ENCODE data around the gene LNPEP.
A peak's percentile ranks its signal among the peaks of the same experiment; 100 is the strongest.

LNPEP gene

DNA sequence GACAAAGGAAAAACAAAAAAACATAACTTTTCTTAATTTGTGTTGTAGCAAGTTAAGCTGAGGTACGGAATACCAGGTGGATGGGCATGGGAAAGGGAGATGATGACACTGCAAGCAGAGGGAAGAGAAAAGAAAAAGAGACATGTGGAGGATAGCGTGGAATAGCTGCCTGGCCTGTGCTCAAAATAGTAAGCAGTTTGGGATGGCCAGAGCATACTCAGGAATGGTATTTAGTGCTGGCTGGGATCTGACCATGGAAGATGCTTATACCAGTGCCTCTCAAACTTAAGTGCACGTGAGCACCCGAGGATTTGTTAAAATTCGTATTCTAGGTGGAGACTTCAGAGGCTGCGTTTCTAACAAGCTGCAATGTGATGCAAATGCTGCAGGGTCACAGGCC is 41.3 kb downstream of the LNPEP start:
- Histone ChIP-seq H3K4me1 (ENCODE audit: control insufficient read depth, insufficient read depth, low read depth, low read length) (peaks cover 11% of the 10 kb centered on the region), H3K4me2 (ENCODE audit: low read length, poor library complexity, severe bottlenecking) (no peak overlapping the region), H2BK15ac (ENCODE audit: low read depth, poor library complexity, severe bottlenecking) (no peak overlapping the region), H4K8ac (ENCODE audit: low read length) (no peak overlapping the region), H4K91ac (ENCODE audit: low read length) (no peak overlapping the region), H3K18ac (ENCODE audit: low read depth in 1 of 2, low read length in 2 of 2) (no peak overlapping the region), H3K4ac (ENCODE audit: low read depth in 1 of 2, low read length in 2 of 2) (no peak overlapping the region), H2BK5ac (ENCODE audit: low read depth, low read length, poor library complexity, severe bottlenecking) (no peak overlapping the region), H3K36me3 (ENCODE audit: control insufficient read depth in 1 of 2, insufficient read depth in 2 of 2, low read depth in 1 of 2, low read length in 2 of 2) (peaks cover 7 to 29% of the 10 kb centered on the region in 2 experiments), H3K14ac (ENCODE audit: low read length in 2 of 2) (no peak overlapping the region), H3K27me3 (ENCODE audit: control insufficient read depth in 1 of 2, insufficient read depth in 1 of 2, low read length in 2 of 2) (no peaks in the 10 kb centered on the region), H3K79me1 (replicated peaks; ENCODE audit: low read length, poor library complexity, severe bottlenecking) (peaks cover 7% of the 10 kb centered on the region), H2AFZ (ENCODE audit: low read depth, low read length) (no peak overlapping the region), H2AK5ac (ENCODE audit: low read length, severe bottlenecking) (no peak overlapping the region), H3K9ac (ENCODE audit: low read length) (no peak overlapping the region), H2BK12ac (ENCODE audit: low read length in 2 of 2) (no peak overlapping the region), H2BK120ac (ENCODE audit: low read depth, low read length) (no peak overlapping the region), H3K27ac (ENCODE audit: low read length, poor library complexity, severe bottlenecking) (no peak overlapping the region), H3K23ac (ENCODE audit: low read length in 2 of 2) (no peak overlapping the region), H3K9me3 (ENCODE audit: control insufficient read depth, low read length) (no peaks in the 10 kb centered on the region), H3K4me3 (ENCODE audit: insufficient read depth in 1 of 2, low read depth in 1 of 2, low read length in 2 of 2) (no peak overlapping the region)
- no peak for DNase-seq
- WGBS, result 92% methylated on average over 6 of the region's 6 CpGs

DNA sequence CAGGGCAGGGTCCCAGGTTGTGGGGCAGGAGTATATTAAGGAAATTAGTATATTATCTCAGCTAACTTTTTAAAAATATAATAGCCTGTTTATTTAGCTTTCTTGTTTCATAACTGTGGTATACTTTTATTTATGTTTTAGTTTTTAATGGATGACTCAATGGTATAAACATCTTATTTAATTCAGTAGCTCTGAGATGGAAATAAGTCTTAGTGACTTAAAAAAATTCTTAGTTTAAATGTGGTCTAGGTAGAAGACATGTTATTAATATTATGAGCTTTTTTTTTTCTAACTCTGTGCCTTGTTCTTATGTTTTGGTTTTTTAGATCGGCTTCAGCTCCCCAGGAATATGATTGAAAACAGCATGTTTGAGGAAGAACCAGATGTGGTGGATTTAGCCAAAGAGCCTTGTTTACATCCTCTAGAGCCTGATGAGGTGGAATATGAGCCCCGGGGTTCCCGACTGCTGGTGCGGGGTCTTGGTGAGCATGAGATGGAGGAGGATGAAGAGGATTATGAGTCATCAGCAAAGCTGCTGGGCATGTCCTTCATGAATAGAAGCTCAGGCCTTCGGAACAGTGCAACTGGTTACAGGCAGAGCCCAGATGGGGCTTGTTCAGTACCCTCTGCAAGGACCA is 43.1 kb downstream of the LNPEP start:
- Histone ChIP-seq H3K79me1 (replicated peaks; ENCODE audit: low read length, poor library complexity, severe bottlenecking) (peaks cover 9% of the 10 kb centered on the region), H3K27ac (ENCODE audit: low read length, poor library complexity, severe bottlenecking) (peak overlapping the region; percentile 65), H4K8ac (ENCODE audit: low read length) (no peak overlapping the region), H2BK15ac (ENCODE audit: low read depth, poor library complexity, severe bottlenecking) (no peak overlapping the region), H2AFZ (ENCODE audit: low read depth, low read length) (no peak overlapping the region), H3K14ac (ENCODE audit: low read length in 2 of 2) (no peak overlapping the region), H3K18ac (ENCODE audit: low read depth in 1 of 2, low read length in 2 of 2) (no peak overlapping the region), H3K4me3 (ENCODE audit: insufficient read depth in 1 of 2, low read depth in 1 of 2, low read length in 2 of 2) (no peak overlapping the region), H3K27me3 (ENCODE audit: control insufficient read depth in 1 of 2, insufficient read depth in 1 of 2, low read length in 2 of 2) (no peaks in the 10 kb centered on the region), H3K4me1 (ENCODE audit: control insufficient read depth, insufficient read depth, low read depth, low read length) (peaks cover 13% of the 10 kb centered on the region), H3K4ac (ENCODE audit: low read depth in 1 of 2, low read length in 2 of 2) (no peak overlapping the region), H3K9me3 (ENCODE audit: control insufficient read depth, low read length) (no peaks in the 10 kb centered on the region), H2BK5ac (ENCODE audit: low read depth, low read length, poor library complexity, severe bottlenecking) (no peak overlapping the region), H3K23ac (ENCODE audit: low read length in 2 of 2) (no peak overlapping the region), H2AK5ac (ENCODE audit: low read length, severe bottlenecking) (peak overlapping the region; percentile 13), H3K36me3 (ENCODE audit: control insufficient read depth in 1 of 2, insufficient read depth in 2 of 2, low read depth in 1 of 2, low read length in 2 of 2) (peaks cover 7 to 33% of the 10 kb centered on the region in 2 experiments), H3K4me2 (ENCODE audit: low read length, poor library complexity, severe bottlenecking) (no peak overlapping the region), H2BK12ac (ENCODE audit: low read length in 2 of 2) (no peak overlapping the region), H3K9ac (ENCODE audit: low read length) (no peak overlapping the region), H4K91ac (ENCODE audit: low read length) (no peak overlapping the region), H2BK120ac (ENCODE audit: low read depth, low read length) (no peak overlapping the region)
- DNase-seq, result peak; percentile 63
- WGBS, result 58% methylated on average over 5 of the region's 5 CpGs

- no peak overlapping the region for H3K4ac ChIP-seq (ENCODE audit: low read depth in 1 of 2, low read length in 2 of 2)
- H2AFZ ChIP-seq (ENCODE audit: low read depth, low read length), result no peak overlapping the region
- no peak overlapping the region for H2AK5ac ChIP-seq (ENCODE audit: low read length, severe bottlenecking)
- H3K36me3 ChIP-seq (ENCODE audit: control insufficient read depth in 1 of 2, insufficient read depth in 2 of 2, low read depth in 1 of 2, low read length in 2 of 2), result peaks cover under 1 to 62% of the 10 kb centered on the region in 2 experiments
- H2BK12ac ChIP-seq (ENCODE audit: low read length in 2 of 2), result no peak overlapping the region
- no peak overlapping the region for H4K91ac ChIP-seq (ENCODE audit: low read length)
- no peak overlapping the region for H2BK120ac ChIP-seq (ENCODE audit: low read depth, low read length)
- WGBS, result 53% methylated on average over 1 of the region's 1 CpG
- no peaks in the 10 kb centered on the region for H3K9me3 ChIP-seq (ENCODE audit: control insufficient read depth, low read length)
- peaks cover 4% of the 10 kb centered on the region for H3K4me1 ChIP-seq (ENCODE audit: control insufficient read depth, insufficient read depth, low read depth, low read length)
- no peak overlapping the region for H3K14ac ChIP-seq (ENCODE audit: low read length in 2 of 2)
- H3K18ac ChIP-seq (ENCODE audit: low read depth in 1 of 2, low read length in 2 of 2), result no peak overlapping the region
- no peak overlapping the region for H3K4me3 ChIP-seq (ENCODE audit: insufficient read depth in 1 of 2, low read depth in 1 of 2, low read length in 2 of 2)
- peak; percentile 16 for DNase-seq
- peak overlapping the region; percentile 13 for H3K4me2 ChIP-seq (ENCODE audit: low read length, poor library complexity, severe bottlenecking)
- H3K79me1 ChIP-seq (replicated peaks; ENCODE audit: low read length, poor library complexity, severe bottlenecking), result peaks cover 8% of the 10 kb centered on the region
- peak overlapping the region; percentile 66 for H3K27ac ChIP-seq (ENCODE audit: low read length, poor library complexity, severe bottlenecking)
- no peak overlapping the region for H3K9ac ChIP-seq (ENCODE audit: low read length)
- H3K23ac ChIP-seq (ENCODE audit: low read length in 2 of 2), result no peak overlapping the region
- H3K27me3 ChIP-seq (ENCODE audit: control insufficient read depth in 1 of 2, insufficient read depth in 1 of 2, low read length in 2 of 2), result no peaks in the 10 kb centered on the region
- H4K8ac ChIP-seq (ENCODE audit: low read length), result no peak overlapping the region
- no peak overlapping the region for H2BK15ac ChIP-seq (ENCODE audit: low read depth, poor library complexity, severe bottlenecking)
- H2BK5ac ChIP-seq (ENCODE audit: low read depth, low read length, poor library complexity, severe bottlenecking), result no peak overlapping the region
Observed at GRCh38 chr5:96984506-96985192, 48.8 kb downstream of the LNPEP start.

GRCh38 chr5:96986450-96986849 is 50.6 kb downstream of the LNPEP start:
- Histone ChIP-seq H4K8ac (ENCODE audit: low read length) (no peak overlapping the region), H3K36me3 (ENCODE audit: control insufficient read depth in 1 of 2, insufficient read depth in 2 of 2, low read depth in 1 of 2, low read length in 2 of 2) (peaks cover 0 to 65% of the 10 kb centered on the region in 2 experiments), H4K91ac (ENCODE audit: low read length) (no peak overlapping the region), H3K9me3 (ENCODE audit: control insufficient read depth, low read length) (no peaks in the 10 kb centered on the region), H2BK5ac (ENCODE audit: low read depth, low read length, poor library complexity, severe bottlenecking) (no peak overlapping the region), H2BK120ac (ENCODE audit: low read depth, low read length) (no peak overlapping the region), H3K4me2 (ENCODE audit: low read length, poor library complexity, severe bottlenecking) (no peak overlapping the region), H3K4ac (ENCODE audit: low read depth in 1 of 2, low read length in 2 of 2) (no peak overlapping the region), H3K79me1 (replicated peaks; ENCODE audit: low read length, poor library complexity, severe bottlenecking) (peaks cover 14% of the 10 kb centered on the region), H3K14ac (ENCODE audit: low read length in 2 of 2) (no peak overlapping the region), H3K23ac (ENCODE audit: low read length in 2 of 2) (no peak overlapping the region), H2AFZ (ENCODE audit: low read depth, low read length) (no peak overlapping the region), H3K4me3 (ENCODE audit: insufficient read depth in 1 of 2, low read depth in 1 of 2, low read length in 2 of 2) (no peak overlapping the region), H3K27ac (ENCODE audit: low read length, poor library complexity, severe bottlenecking) (no peak overlapping the region), H2BK12ac (ENCODE audit: low read length in 2 of 2) (no peak overlapping the region), H2AK5ac (ENCODE audit: low read length, severe bottlenecking) (no peak overlapping the region), H3K4me1 (ENCODE audit: control insufficient read depth, insufficient read depth, low read depth, low read length) (peaks cover 4% of the 10 kb centered on the region), H2BK15ac (ENCODE audit: low read depth, poor library complexity, severe bottlenecking) (no peak overlapping the region), H3K27me3 (ENCODE audit: control insufficient read depth in 1 of 2, insufficient read depth in 1 of 2, low read length in 2 of 2) (no peaks in the 10 kb centered on the region), H3K9ac (ENCODE audit: low read length) (no peak overlapping the region), H3K18ac (ENCODE audit: low read depth in 1 of 2, low read length in 2 of 2) (no peak overlapping the region)
- no peak for DNase-seq
- WGBS, result 100% methylated on average over 1 of the region's 3 CpGs

Data from mesenchymal stem cell (in vitro differentiated cells and primary cell).